GM06990 (cell line): Measurements from ENCODE around the gene DPH1.

Source experiments
- DNase-seq: peaks from one replicate; pipeline ENCODE4 v3.0.0-alpha.2; 2011; ENCODE audit not compliant: insufficient read length; ENCODE audit errors: extremely low read depth
- H3K27me3 ChIP-seq: replicated peaks from 2 replicates; pipeline ENCODE4 v1.6.0; 2011; ENCODE audit warnings: low read length; ENCODE audit not compliant: control insufficient read depth, insufficient read depth
- H3K36me3 ChIP-seq: 2 replicates; pipeline ENCODE4 v1.5.1; 2011; ENCODE audit warnings: low read length; ENCODE audit not compliant: control insufficient read depth, insufficient read depth
- H3K4me3 ChIP-seq: replicated peaks from 2 replicates; pipeline ENCODE4 v1.5.1; 2011; ENCODE audit warnings: low read depth, mild to moderate bottlenecking, control low read depth, low read length
- CTCF ChIP-seq: IDR thresholded peaks from 2 replicates; pipeline ENCODE4 v1.5.1; 2011; ENCODE audit warnings: low read length, control low read depth, mild to moderate bottlenecking, inconsistent platforms; ENCODE audit not compliant: insufficient read depth, poor library complexity, severe bottlenecking

Gene DPH1

GRCh38 chr17:2056206-2057174 lies 26.5 kb downstream of the DPH1 start:
- Histone ChIP-seq H3K36me3 (peaks cover 22% of the 10 kb centered on the region), H3K27me3 (no peaks in the 10 kb centered on the region), H3K4me3 (peak overlapping the region; percentile 78)
- peak; percentile 28 for TF ChIP-seq CTCF
- DNase-seq, result peak; percentile 79

GRCh38 chr17:2057175-2057759 lies 27.3 kb downstream of the DPH1 start:
- Histone ChIP-seq H3K36me3 (peaks cover 23% of the 10 kb centered on the region), H3K27me3 (no peaks in the 10 kb centered on the region), H3K4me3 (peak overlapping the region; percentile 40)
- DNase-seq, result no peak
- no peak for TF ChIP-seq CTCF

GRCh38 chr17:2057760-2058585 lies 28.0 kb downstream of the DPH1 start:
- Histone ChIP-seq H3K27me3 (no peaks in the 10 kb centered on the region), H3K36me3 (peaks cover 23% of the 10 kb centered on the region), H3K4me3 (peak overlapping the region; percentile 39)
- peak; percentile 70 for DNase-seq
- no peak for TF ChIP-seq CTCF

- peak; percentile 79 for DNase-seq
- H3K4me3 ChIP-seq, result peak overlapping the region; percentile 39
- H3K27me3 ChIP-seq, result no peaks in the 10 kb centered on the region
- TF ChIP-seq CTCF, result peak; percentile 76
- peaks cover 23% of the 10 kb centered on the region for H3K36me3 ChIP-seq
Measured at GRCh38 chr17:2058586-2059546, 28.9 kb downstream of the DPH1 start.
